GM04503 (cell line): ENCODE data around the gene PARVB.

Source experiments
- DNase-seq: peaks from one replicate; pipeline ENCODE4 v3.0.0-alpha.2; 2012; ENCODE audit warnings: low read depth

The PARVB gene

GRCh38 chr22:44136112-44136511, 112.0 kb downstream of the PARVB start:
- DNase-seq: no peak

GRCh38 chr22:44136786-44137185, 112.7 kb downstream of the PARVB start:
- DNase-seq: no peak

GRCh38 chr22:44137415-44137814, 113.3 kb downstream of the PARVB start:
- DNase-seq: no peak

- no peak for DNase-seq
Measured at GRCh38 chr22:44139773-44140172, 115.7 kb downstream of the PARVB start.

GRCh38 chr22:44142421-44143104, 118.5 kb downstream of the PARVB start:
- no peak for DNase-seq

GRCh38 chr22:44143105-44143474, 119.0 kb downstream of the PARVB start:
- DNase-seq: no peak

- DNase-seq: no peak
Measured at GRCh38 chr22:44143579-44143978, 119.5 kb downstream of the PARVB start.

- no peak for DNase-seq
Measured at GRCh38 chr22:44144046-44144569, 120.0 kb downstream of the PARVB start.

GRCh38 chr22:44145544-44145943, 121.4 kb downstream of the PARVB start:
- no peak for DNase-seq

GRCh38 chr22:44146088-44146861, 122.2 kb downstream of the PARVB start:
- no peak for DNase-seq

- DNase-seq: no peak
Measured at GRCh38 chr22:44147008-44147645, 123.0 kb downstream of the PARVB start.

GRCh38 chr22:44147821-44148574, 123.9 kb downstream of the PARVB start:
- DNase-seq: peak; percentile 29

- peak; percentile 50 for DNase-seq
Measured at GRCh38 chr22:44151676-44152075, 127.6 kb downstream of the PARVB start.

- DNase-seq: no peak
Measured at GRCh38 chr22:44153710-44154109, 129.6 kb downstream of the PARVB start.

- no peak for DNase-seq
Measured at GRCh38 chr22:44154436-44154942, 130.4 kb downstream of the PARVB start.

- no peak for DNase-seq
Measured at GRCh38 chr22:44155115-44155514, 131.0 kb downstream of the PARVB start.

GRCh38 chr22:44157916-44158618, 134.0 kb downstream of the PARVB start:
- DNase-seq: no peak

GRCh38 chr22:44158816-44159215, 134.7 kb downstream of the PARVB start:
- no peak for DNase-seq

GRCh38 chr22:44159221-44159620, 135.1 kb downstream of the PARVB start:
- DNase-seq: no peak

GRCh38 chr22:44159811-44160210, 135.7 kb downstream of the PARVB start:
- DNase-seq: no peak

GRCh38 chr22:44160421-44160820, 136.3 kb downstream of the PARVB start:
- no peak for DNase-seq
